GM19463 (cell line): ENCODE data around the gene PRSS16.
"Not testable (repeated sequence)": the region's sequence is repeated elsewhere in the genome, so short reads cannot be mapped to it uniquely, and the experiment has no call there.

Source experiments
- ATAC-seq: cut with Tn5 transposase; IDR thresholded peaks from one replicate; pipeline ENCODE4 v1.9.1; 2021; ENCODE audit warnings: mild to moderate bottlenecking, moderate library complexity; ENCODE audit not compliant: unreplicated experiment

The PRSS16 gene

DNA sequence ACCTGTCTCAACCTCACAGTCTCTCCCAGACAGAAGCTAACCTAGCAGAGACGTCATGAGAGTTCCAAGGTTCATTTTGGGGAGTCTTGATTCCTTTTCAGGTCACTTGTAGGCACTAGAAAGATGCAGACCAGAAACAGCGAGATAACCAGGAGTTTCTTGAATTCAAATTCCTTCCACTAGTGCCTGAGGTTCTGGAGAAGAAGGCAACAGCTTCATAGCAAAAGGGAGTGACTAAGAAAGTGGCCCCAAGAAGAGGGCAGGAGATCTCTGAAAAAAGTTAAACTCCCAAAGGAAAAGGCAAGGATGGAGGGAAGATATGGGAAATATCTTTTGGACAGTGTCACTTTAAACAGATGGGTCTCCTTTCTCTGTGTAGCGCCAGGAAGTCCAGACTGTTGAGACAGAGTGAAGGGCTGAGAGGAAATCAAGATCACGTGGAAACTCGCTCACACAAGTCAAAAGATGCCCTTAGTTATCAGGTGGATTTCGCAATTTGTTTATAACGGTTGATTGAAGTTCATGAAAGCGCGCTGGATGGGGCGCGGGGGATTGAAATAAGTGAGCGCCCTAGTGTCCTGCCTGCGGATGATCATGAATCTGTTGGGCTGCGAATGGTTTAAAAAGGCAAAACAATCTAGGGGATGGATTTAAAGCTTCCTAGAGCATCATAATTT is 4.8 kb upstream of the PRSS16 start:
- no peak for ATAC-seq

DNA sequence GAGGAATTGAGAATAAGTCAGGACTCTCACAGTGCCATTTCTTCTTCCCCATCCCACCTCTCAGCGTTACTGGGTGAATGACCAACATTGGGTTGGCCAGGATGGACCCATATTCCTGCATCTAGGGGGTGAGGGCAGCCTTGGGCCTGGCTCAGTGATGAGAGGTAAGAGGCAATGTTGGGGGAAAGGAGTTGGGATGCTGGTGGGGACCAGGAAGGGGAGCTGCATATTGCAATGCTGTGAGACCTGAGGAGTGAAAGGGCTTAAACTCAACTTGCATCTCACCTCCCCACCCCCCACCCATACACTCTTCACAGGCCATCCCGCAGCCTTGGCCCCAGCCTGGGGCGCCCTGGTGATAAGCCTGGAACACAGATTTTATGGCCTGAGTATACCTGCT is 1.3 kb downstream of the PRSS16 start:
- ATAC-seq = no peak

DNA sequence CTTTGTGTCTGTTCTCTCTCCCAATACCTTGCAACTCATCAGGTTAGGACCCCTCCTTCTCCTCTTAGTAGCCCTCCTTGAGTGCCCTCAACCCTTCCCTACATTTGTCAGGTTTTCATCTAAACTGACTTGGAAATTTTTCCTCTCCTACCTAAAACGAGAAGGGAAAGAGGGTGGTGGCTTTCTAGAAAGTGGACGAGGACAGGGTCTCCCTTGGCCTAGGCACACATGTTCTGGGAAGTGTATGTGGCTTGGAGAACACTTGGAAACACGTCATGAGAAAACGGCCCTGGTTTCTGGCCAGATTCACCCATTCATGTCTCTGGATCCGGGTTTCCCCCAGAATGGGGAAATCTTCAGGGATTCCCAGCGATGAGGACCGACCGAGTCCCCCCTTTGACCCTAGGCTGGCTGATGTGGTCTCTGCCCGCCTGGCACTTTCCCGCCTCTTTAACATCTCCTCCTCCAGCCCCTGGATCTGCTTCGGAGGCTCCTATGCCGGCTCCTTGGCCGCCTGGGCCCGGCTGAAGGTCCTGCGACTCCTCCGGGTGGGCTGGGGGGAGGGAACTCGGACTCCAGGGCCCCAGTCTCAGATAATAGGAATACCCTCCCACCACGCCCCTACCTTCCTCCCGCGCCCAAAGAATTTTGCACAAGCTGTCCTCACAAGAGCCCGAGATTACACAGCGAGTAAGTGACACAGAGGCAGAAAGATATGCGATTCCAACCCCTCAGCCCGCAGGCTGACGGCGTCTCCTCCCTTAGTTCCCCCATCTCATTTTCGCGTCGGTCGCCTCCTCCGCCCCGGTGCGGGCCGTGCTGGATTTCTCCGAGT is 3.0 kb downstream of the PRSS16 start:
- ATAC-seq = no peak

DNA sequence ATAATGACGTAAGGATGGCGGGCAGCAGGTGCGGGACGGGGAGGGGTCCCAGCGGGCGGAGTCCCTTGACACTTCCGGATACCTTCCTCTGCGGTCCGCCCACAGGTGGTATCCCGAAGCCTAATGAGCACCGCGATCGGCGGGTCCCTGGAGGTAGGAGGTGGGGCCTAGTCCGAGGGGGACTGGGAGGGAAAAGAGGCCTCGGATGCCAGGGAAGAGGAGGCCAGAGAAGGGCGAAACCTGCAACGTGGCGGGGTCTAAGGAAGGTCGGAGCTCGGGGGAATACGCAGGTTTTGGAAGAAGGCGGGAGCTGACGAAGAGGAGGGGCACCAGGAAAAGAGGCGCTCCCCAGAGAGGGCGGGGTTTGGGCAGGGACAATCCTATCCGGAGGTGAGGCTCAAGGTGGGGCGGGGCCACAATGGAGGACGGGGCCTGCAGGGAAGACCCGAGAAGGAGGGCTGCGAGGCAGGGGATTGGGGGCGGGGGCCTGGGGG is 3.7 kb downstream of the PRSS16 start:
- peak; percentile 73 for ATAC-seq

DNA sequence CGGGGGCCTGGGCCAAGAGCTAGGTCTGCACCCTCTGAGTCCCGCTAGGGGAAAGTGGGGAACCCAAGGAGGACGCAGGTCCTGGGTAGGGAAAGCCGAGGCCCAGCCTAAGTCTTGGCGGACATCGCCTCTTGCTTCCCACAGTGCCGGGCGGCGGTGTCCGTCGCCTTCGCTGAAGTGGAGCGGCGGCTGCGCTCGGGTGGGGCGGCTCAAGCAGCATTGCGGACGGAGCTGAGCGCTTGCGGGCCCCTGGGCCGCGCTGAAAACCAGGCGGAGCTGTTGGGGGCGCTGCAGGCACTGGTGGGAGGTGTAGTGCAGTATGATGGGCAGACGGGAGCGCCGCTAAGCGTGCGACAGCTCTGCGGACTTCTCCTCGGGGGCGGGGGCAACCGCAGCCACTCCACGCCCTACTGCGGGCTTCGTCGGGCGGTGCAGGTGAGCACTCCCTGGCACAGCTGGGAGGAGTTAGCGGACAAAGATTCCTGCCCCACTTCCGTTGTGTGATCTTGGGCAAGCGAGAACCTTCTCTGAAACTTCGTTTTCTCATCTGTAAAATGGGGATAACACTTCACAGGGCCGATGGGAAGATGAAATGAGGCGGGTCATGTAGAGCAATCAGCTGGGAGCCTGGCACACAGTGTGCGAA is 4.2 kb downstream of the PRSS16 start:
- ATAC-seq = peak; percentile 88

DNA sequence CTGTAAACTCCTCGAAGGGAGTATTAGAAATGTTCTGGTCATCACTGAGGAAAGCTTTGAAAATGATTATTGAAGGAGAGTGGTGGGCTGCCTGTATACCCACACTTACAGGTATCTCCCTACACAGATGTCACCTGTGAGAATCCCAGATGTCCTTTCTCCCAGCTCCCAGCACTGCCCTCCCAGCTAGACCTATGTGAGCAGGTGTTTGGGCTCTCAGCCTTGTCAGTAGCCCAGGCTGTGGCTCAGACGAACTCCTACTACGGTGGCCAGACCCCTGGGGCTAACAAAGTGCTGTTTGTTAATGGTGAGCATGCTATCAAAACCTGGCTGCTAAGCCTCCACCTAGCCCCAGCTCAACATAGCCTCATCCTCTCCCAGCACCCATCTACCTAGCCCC is 7.1 kb downstream of the PRSS16 start:
- ATAC-seq = no peak

DNA sequence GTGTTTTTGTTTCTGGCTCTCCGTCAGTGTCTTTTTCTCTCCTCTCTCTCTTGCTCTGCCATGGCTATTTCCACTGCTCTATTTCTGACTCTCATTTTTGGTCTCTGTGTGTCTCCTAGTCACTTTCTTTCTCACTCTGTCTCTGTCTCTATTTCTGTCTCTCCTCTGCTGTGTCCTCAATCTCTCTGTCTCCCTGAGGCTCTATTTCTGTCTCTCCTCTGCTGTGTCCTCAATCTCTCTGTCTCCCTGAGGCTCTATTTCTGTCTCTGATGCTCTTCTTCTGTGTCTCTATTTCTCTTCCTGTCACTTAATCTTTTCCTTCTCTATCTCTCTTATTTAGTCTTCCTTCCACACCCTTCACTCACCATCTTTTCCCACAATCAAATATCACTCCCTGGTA is 8.4 kb downstream of the PRSS16 start:
- no peak for ATAC-seq

DNA sequence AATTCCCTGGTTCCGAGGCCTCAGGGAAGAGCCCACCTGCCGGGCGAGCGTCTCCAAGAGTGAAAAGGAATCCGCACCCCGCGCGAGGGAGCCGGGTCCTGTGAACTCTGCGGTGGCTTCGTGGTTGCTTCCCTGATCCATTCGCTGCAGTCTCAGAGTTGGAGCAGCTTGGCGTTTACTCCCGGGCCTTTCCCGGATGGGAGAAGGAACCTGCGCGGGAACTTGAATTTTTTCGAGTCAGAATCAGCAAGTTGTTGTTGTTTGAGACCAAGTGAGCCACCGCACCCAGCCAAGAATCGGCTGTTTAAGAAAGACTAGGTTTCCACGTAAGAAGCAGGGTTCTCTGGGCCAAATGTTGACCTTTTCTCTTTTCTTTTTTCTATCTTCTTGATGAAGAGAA is 12.9 kb downstream of the PRSS16 start:
- no peak for ATAC-seq

DNA sequence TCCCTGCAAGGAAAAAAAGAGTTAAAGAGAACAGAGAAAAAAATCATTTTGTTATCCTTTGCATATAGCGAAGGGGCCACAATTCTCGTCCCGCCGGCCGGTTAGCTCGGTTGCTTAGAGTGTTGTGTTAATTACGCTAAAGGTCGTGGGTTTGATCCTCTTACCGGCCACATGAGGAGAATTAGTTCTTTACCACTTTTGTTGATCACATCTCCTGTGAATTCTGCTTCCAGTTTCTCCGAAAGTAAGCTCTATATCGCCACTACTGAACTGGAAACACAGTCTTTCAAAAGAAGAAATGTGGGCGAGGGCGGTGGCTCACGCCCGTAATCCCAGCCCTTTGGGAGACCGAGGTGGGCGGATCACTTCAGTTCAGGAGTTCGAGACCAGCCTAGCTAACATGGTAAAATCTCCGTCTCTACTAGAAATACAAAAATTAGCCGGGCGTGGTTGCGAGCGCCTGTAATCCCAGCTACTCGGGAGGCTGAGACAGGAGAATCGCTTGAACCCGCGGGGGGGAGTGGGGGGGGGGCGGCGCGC is 13.4 kb downstream of the PRSS16 start:
- no peak for ATAC-seq

DNA sequence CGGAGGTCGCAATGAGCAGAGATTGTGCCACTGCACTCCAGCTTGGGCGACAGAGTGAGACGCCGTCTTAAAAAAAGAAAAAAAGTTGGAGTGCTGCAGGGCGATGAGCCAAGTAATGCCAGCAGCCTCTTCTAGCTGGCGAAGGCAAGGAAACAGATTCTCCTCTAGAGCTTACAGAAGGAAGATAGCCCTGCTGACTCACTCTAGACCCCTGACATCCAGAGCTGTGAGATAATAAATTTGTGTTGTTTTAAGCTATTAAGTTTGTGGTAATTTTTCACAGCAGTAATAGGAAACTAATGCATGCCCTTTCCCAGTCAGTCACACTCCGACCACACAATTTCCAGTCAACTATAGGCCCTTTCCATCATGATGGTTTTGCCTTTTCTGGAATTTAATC is 16.4 kb downstream of the PRSS16 start:
- ATAC-seq = no peak

DNA sequence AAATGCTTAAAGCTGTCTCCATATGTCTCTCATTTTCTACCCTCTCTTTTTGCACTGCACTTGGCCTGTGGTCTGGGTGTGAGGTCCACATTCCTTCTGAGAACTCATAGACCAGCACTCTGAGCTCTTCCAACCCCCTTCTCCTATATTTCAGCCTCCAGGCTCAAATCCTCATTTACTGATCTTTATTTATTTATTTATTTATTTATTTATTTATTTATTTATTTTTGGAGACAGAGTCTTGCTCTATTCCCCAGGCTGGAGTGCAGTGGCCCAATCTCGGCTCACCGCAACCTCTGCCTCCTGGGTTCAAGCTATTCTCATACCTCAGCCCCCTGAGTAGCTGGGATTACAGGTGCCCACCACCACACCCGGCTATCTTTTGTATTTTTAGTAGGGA is 19.5 kb downstream of the PRSS16 start:
- ATAC-seq = not testable (repeated sequence)

DNA sequence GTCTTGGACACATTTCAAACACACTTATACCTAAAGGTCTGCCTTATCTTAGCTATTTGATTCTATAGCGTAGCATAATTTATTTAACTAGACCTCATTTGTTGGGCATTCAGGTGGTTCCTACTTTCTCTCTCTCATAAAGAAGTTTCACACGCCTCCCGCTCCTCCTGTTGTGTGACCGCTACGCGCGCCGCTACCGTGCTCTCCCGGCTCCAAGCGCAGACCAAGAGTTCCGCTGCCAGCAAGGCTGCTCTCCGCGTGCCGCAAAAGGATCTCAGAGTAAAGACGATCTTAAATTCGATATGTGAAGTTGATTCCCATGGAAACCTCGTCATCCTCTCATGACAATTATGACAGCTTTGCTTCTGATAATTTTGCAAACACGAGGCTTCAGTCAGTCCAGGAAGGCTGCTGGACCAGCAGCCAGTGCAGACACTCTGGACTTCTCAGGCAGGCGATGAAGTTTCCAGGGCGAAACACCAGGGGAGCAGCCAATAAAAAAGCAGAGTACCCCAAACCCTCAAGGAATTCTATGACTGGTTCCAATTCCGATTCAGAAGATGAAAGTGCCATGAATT is 20.4 kb downstream of the PRSS16 start:
- no peak for ATAC-seq

DNA sequence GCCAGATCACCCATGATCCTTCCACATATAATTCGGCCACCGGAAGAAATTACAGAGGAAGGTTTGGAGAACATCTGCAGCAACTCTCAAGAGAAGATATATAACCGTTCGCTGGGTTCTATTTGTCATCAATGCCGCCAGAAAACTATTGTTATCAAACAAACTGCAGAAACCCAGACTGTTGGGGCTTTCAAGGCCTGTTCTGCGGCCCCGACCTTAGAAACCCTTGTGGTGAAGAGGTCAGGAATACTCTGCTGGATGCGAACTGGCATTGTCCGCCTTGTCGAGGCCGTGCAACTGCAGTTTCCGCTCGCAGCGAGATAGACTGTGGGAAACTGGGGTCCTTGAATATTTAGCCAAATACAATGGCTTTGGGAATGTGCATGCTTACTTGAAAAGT is 21.3 kb downstream of the PRSS16 start:
- no peak for ATAC-seq

DNA sequence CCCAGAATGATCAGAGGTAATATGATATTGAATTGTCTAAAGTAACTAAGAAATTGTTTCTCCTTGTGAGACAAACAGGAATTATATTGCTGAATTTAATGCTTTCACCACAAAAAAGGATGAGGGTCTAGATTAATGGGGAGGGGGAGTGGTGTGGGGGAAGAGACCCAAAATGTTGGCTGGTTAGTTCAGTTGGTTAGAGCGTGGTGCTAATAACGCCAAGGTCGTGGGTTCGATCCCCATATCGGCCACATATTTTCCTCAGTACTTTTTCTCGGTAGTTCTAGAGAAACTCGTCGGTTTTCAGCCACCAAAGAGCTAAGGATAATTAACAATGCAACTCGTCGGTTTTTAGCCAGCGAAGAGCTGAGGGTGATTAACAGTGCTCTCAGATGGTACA is 26.3 kb downstream of the PRSS16 start:
- no peak for ATAC-seq

DNA sequence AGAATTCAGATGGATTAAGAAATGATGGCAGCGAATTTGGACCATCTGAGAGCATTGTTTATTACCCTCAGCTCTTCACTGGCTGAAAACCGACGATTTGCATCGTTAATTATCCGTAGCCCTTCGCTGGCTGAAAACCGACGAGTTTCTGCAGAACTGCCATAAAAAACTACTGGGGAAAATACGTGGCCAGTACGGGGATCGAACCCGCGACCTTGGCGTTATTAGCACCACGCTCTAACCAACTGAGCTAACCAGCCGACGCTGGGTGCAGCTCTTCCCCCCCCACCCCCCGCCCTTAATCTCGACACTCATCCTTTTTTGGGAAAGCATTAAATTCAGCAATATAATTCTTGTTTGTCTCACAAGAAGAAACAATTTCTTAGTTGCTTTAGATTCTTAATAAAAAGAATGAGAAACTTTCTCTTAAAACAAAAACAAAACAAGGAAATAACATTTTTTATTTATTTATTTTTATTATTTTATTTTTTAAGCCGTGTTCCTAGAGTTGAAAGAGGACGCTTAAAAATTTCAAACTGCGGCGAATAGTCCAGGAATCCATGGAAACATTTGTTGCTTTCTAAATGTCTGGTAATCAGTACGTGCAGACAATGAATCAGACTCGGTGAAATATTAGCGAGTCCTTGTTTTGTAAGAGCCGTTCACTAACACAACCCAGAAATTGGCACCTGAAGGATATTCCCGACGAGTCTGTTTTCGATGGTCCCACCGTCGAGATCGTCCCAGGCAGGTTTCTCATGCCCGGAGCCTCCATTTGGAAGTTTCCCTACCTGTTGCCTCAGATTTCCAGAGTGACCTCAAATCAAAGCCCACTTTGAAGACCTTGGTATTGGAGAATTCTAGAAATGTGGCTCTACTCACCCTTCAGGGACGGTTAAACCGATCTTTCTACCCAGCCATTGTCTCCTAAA is 27.8 kb downstream of the PRSS16 start:
- no peak for ATAC-seq

DNA sequence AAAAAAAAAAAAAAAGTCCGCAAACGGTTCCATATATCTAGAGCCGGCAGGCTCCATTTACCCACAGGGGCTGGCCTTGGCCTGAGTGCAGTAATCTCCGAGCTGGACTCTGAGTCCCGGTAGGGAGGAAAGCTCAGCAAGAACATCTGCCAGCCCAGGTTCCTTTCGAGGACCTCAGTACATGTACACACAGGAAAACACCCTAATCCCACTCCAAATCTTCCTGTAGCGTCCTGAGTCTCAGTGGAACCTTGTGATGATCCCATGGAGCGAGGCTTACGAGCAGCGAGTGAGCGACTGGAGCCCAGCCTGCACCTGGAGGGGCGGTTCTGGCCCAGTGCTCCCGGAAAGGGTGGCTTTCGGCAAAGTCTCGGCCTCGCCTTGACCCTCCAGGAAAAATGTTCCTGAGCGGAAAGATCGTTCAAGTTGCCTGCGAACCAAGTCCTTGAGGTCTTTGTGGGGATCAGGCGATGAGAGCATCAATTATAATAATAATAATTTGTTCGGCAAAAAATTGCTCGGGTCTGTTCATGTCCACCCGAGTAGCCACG is 32.1 kb downstream of the PRSS16 start:
- no peak for ATAC-seq

DNA sequence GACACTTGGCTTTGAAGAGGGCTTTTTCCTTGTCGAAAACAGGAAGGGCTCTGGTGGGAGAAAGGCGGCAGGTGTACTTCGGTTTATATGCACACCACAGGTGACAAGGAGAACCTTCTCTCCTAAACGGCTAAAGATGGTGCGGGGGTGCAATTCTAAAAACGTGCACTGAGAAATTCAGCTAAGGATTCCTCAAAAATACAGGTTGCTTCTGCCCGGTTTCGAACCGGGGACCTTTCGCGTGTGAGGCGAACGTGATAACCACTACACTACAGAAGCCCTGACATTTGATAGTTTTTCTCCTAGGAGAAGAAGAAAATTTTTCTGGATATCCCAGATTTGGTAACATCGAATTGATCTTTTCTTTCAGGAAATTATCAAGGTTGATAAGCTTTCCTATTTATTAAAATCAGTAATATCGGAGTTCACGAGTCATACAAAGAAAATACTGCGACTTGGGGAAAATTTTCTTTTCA is 32.6 kb downstream of the PRSS16 start:
- ATAC-seq = no peak

DNA sequence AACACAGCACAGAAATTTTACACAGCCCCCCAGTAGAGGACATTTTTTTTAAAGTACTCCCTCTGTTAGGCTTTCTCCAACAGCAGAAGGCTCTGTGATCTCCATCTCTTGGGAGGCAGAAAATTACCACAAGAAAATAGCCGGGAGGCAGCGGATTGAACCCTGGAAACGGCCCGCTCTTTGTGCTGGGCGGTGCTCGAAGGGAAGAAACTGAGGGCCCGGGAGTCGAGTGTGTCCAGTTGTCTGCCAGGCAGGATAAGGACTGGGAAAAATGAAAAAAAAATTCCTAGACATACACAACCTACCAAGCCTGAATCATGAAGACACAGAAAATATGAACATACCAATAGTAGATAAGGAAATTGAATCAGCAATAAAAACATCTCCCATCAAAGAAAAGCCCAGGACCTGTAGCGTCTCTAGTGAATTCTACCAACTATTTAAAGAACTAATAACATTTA is 33.1 kb downstream of the PRSS16 start:
- ATAC-seq = no peak

DNA sequence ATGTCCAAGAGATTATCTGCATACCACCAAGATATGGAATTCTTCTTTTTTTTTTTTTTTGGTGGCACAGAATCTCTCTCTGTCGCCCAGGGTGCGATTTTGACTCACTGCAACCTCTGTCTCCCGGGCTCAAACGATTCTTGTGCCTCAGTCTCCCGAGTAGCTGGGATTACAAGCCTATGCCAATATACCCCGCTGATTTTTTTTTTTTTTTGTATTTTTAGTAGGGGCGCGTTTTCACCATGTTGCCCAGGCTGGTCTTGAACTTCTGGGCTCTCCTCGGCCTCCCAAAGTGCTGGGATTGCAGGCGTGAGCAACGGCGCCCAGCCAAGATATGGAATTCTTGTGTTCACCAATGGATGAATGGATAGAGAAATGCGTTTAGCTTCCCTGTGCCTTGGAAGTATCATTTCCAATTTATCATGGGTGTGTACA is 33.6 kb downstream of the PRSS16 start:
- no peak for ATAC-seq

DNA sequence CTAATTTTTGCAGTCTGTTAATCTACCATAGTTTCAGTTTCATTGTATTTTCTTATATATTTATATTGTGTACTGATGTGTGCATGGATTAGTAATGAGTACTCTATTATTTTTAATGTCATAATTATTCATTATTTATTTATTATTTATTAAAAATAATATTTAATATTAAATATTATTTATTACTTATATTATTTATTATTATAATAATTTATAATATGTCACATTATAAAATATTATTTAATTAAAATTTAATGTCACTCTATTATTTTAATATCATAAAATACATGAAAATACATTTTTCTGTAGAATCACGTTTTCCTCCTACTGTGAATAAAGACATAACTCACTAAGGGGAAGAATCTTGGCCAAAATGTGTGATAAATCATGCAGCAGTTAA is 34.1 kb downstream of the PRSS16 start:
- no peak for ATAC-seq
